HEK293 (cell line): Measurements from ENCODE around the gene GNGT1.

Source experiments
- CTCF ChIA-PET: fragments of 350-600 bp; formaldehyde crosslinking; extraction: SDS; loops from one replicate; lab custom pipeline; 2021; ENCODE audit warnings: antibody characterized with exemption; lab: Yijun Ruan, JAX
- POLR2A ChIA-PET: fragments of 300-600 bp; formaldehyde crosslinking; extraction: SDS; loops from one replicate; lab custom pipeline; 2020; ENCODE audit warnings: antibody characterized with exemption, inconsistent platforms; lab: Yijun Ruan, JAX
- H3K27ac ChIP-seq: fragments of 200-500 bp; sonication (Bioruptor generic); 2 replicates; pipeline ENCODE4 v1.5.1; 2014; ENCODE audit warnings: low read depth, low read length, control low read depth, inconsistent platforms; ENCODE audit errors: extremely low read depth
- H3K36me3 ChIP-seq, 2 experiments: fragments of 200-500 bp in 1 of 2; sonication (Bioruptor generic) in 1 of 2; 1 replicate in 1 of 2; 2 replicates in 1 of 2; pipeline ENCODE4 v1.5.1; 2014 to 2017; ENCODE audit warnings: inconsistent platforms in 2 of 2, low read length in 2 of 2; ENCODE audit not compliant: control insufficient read depth in 2 of 2, insufficient read depth in 1 of 2
- H3K4me1 ChIP-seq: fragments of 200-500 bp; sonication (Bioruptor generic); 2 replicates; pipeline ENCODE4 v1.5.1; 2014; ENCODE audit warnings: mild to moderate bottlenecking, low read length, inconsistent platforms; ENCODE audit not compliant: control insufficient read depth, insufficient read depth
- H3K4me3 ChIP-seq: 2 replicates; pipeline ENCODE4 v1.5.1; 2011; ENCODE audit warnings: low read depth, mild to moderate bottlenecking, control low read depth, low read length, moderate library complexity
- H3K9me3 ChIP-seq: fragments of 200-500 bp; sonication (Bioruptor generic); 2 replicates; pipeline ENCODE4 v1.5.1; 2014; ENCODE audit warnings: low read depth, low read length, inconsistent platforms; ENCODE audit not compliant: control insufficient read depth, insufficient read depth
- OSR2 ChIP-seq: fragments of 450-650 bp; formaldehyde crosslinking; IDR thresholded peaks from 2 replicates; pipeline ENCODE4 v1.5.1; 2016; ENCODE audit warnings: missing biosample characterization, missing genetic modification characterization
- PRDM1 ChIP-seq: fragments of 450-650 bp; formaldehyde crosslinking; IDR thresholded peaks from 2 replicates; pipeline ENCODE4; 2016; ENCODE audit warnings: missing biosample characterization, missing genetic modification characterization
- PRDM2 ChIP-seq: fragments of 450-650 bp; formaldehyde crosslinking; IDR thresholded peaks from 2 replicates; pipeline ENCODE4 v1.5.1; 2016; ENCODE audit warnings: missing biosample characterization, missing genetic modification characterization, borderline replicate concordance
- SALL2 ChIP-seq: fragments of 450-650 bp; formaldehyde crosslinking; IDR thresholded peaks from 2 replicates; pipeline ENCODE4 v1.5.0; 2017; ENCODE audit warnings: missing biosample characterization, mild to moderate bottlenecking, missing genetic modification characterization, borderline replicate concordance
- SP2 ChIP-seq: fragments of 450-650 bp; formaldehyde crosslinking; IDR thresholded peaks from 2 replicates; pipeline ENCODE4 v1.5.1; 2016; ENCODE audit warnings: missing biosample characterization, missing genetic modification characterization
- ZBTB10 ChIP-seq: fragments of 450-650 bp; formaldehyde crosslinking; IDR thresholded peaks from 2 replicates; pipeline ENCODE4 v1.5.1; 2016; ENCODE audit warnings: missing biosample characterization, missing genetic modification characterization
- ZBTB8A ChIP-seq: fragments of 450-650 bp; formaldehyde crosslinking; IDR thresholded peaks from 2 replicates; pipeline ENCODE4 v1.5.1; 2016; ENCODE audit warnings: missing biosample characterization, missing genetic modification characterization
- ZFP37 ChIP-seq: fragments of 450-650 bp; formaldehyde crosslinking; IDR thresholded peaks from 2 replicates; pipeline ENCODE4 v1.5.1; 2016; ENCODE audit warnings: missing biosample characterization, missing genetic modification characterization
- ZNF214 ChIP-seq: fragments of 450-650 bp; formaldehyde crosslinking; IDR thresholded peaks from 2 replicates; pipeline ENCODE4 v1.5.1; 2017; ENCODE audit warnings: missing biosample characterization, mild to moderate bottlenecking, missing genetic modification characterization, borderline replicate concordance
- ZNF221 ChIP-seq: fragments of 450-650 bp; formaldehyde crosslinking; IDR thresholded peaks from 2 replicates; pipeline ENCODE4 v1.5.1; 2017; ENCODE audit warnings: missing biosample characterization, missing genetic modification characterization, borderline replicate concordance
- ZNF24 ChIP-seq: fragments of 450-650 bp; formaldehyde crosslinking; IDR thresholded peaks from 2 replicates; pipeline ENCODE4 v1.5.1; 2016; ENCODE audit warnings: missing biosample characterization, missing genetic modification characterization
- ZNF335 ChIP-seq: fragments of 450-650 bp; formaldehyde crosslinking; conservative IDR thresholded peaks from 2 replicates; pipeline ENCODE4 v1.5.1; 2016; ENCODE audit warnings: missing biosample characterization, missing genetic modification characterization
- ZNF350 ChIP-seq: fragments of 450-650 bp; formaldehyde crosslinking; IDR thresholded peaks from 2 replicates; pipeline ENCODE4 v1.5.0; 2017; ENCODE audit warnings: missing biosample characterization, mild to moderate bottlenecking, missing genetic modification characterization
- ZNF394 ChIP-seq: fragments of 450-650 bp; formaldehyde crosslinking; IDR thresholded peaks from 2 replicates; pipeline ENCODE4 v1.5.1; 2016; ENCODE audit warnings: missing biosample characterization, missing genetic modification characterization, mild to moderate bottlenecking, moderate library complexity, borderline replicate concordance
- ZNF426 ChIP-seq: fragments of 450-650 bp; formaldehyde crosslinking; IDR thresholded peaks from 2 replicates; pipeline ENCODE4 v1.5.1; 2017; ENCODE audit warnings: missing biosample characterization, missing genetic modification characterization, mild to moderate bottlenecking, inconsistent platforms, moderate library complexity
- ZNF449 ChIP-seq: fragments of 450-650 bp; formaldehyde crosslinking; IDR thresholded peaks from 2 replicates; pipeline ENCODE4 v1.5.1; 2017; ENCODE audit warnings: missing biosample characterization, mild to moderate bottlenecking, missing genetic modification characterization, moderate library complexity
- ZNF473 ChIP-seq: fragments of 450-650 bp; formaldehyde crosslinking; IDR thresholded peaks from 2 replicates; pipeline ENCODE4 v1.5.1; 2017; ENCODE audit warnings: missing biosample characterization, missing genetic modification characterization
- ZNF560 ChIP-seq: fragments of 450-650 bp; formaldehyde crosslinking; IDR thresholded peaks from 2 replicates; pipeline ENCODE4 v1.5.1; 2017; ENCODE audit warnings: missing biosample characterization, missing genetic modification characterization, borderline replicate concordance
- ZNF600 ChIP-seq: fragments of 450-650 bp; formaldehyde crosslinking; IDR thresholded peaks from 2 replicates; pipeline ENCODE4 v1.5.1; 2016; ENCODE audit warnings: missing biosample characterization, missing genetic modification characterization
- ZSCAN16 ChIP-seq: fragments of 450-650 bp; formaldehyde crosslinking; IDR thresholded peaks from 2 replicates; pipeline ENCODE4 v1.5.1; 2016; ENCODE audit warnings: missing biosample characterization, missing genetic modification characterization
- ZSCAN4 ChIP-seq: fragments of 450-650 bp; formaldehyde crosslinking; IDR thresholded peaks from 2 replicates; pipeline ENCODE4 v1.5.1; 2017; ENCODE audit warnings: missing biosample characterization, missing genetic modification characterization
- TF ChIP-seq, protein P1 (sequence below): fragments of 450-650 bp; formaldehyde crosslinking; IDR thresholded peaks from 2 replicates; pipeline ENCODE4 v1.5.1; 2016; ENCODE audit warnings: missing biosample characterization, missing genetic modification characterization
- TF ChIP-seq, protein P2 (sequence below): fragments of 450-650 bp; formaldehyde crosslinking; IDR thresholded peaks from 2 replicates; pipeline ENCODE4 v1.5.1; 2016; ENCODE audit warnings: missing biosample characterization, missing genetic modification characterization

GNGT1 gene

GRCh38 chr7:93884541-93884940, 21.8 kb upstream of the GNGT1 start:
- no peaks in the 10 kb centered on the region for H3K4me1 ChIP-seq
- H3K27ac ChIP-seq, result no peak overlapping the region
- ChIA-PET POLR2A (no interaction called here), CTCF (no interaction called here)
- no peaks in the 10 kb centered on the region for H3K9me3 ChIP-seq
- no peaks in the 10 kb centered on the region for H3K36me3 ChIP-seq
- no peak overlapping the region for H3K4me3 ChIP-seq
- TF ChIP-seq ZNF449 (tag by site-specific recombination) (no peak), ZNF221 (tag by site-specific recombination) (no peak), SP2 (tag by site-specific recombination) (no peak), ZNF335 (tag by site-specific recombination) (no peak), ZNF600 (no peak), OSR2 (no peak), ZNF394 (tag by site-specific recombination) (no peak), ZNF560 (no peak), ZSCAN16 (tag by site-specific recombination) (no peak), ZNF426 (tag by site-specific recombination) (no peak), PRDM2 (tag by site-specific recombination) (no peak), ZBTB10 (tag by site-specific recombination) (no peak), ZNF214 (no peak)
- TF ChIP-seq, protein P1, sequence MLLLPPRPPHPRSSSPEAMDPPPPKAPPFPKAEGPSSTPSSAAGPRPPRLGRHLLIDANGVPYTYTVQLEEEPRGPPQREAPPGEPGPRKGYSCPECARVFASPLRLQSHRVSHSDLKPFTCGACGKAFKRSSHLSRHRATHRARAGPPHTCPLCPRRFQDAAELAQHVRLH, result no peak

- POLR2A ChIA-PET, result interaction anchor here (1.2 to 1.6 kb wide), 2 partner anchors 43 to 268 kb away, joined by 3 to 5 read pairs; no protein-coding TSS in a partner anchor
- Histone ChIP-seq H3K36me3 (no peaks in the 10 kb centered on the region), H3K27ac (no peak overlapping the region), H3K4me1 (no peaks in the 10 kb centered on the region), H3K4me3 (no peak overlapping the region), H3K9me3 (no peaks in the 10 kb centered on the region)
- CTCF ChIA-PET, result interaction anchor here (0.5 to 1.8 kb wide), 5 partner anchors 14 to 400 kb away, joined by 3 to 6 read pairs (median 3); no protein-coding TSS in a partner anchor
- TF ChIP-seq ZSCAN4 (tag by site-specific recombination), result no peak
- no peak for TF ChIP-seq PRDM1 (tag by site-specific recombination)
- TF ChIP-seq ZNF350 (tag by site-specific recombination), result no peak
- TF ChIP-seq ZNF24, result no peak
- no peak for TF ChIP-seq ZNF221 (tag by site-specific recombination)
- no peak for TF ChIP-seq ZBTB8A
- no peak for TF ChIP-seq SALL2 (tag by site-specific recombination)
- no peak for TF ChIP-seq ZFP37 (tag by site-specific recombination)
- TF ChIP-seq ZNF473 (tag by site-specific recombination), result no peak
- TF ChIP-seq, protein P2, sequence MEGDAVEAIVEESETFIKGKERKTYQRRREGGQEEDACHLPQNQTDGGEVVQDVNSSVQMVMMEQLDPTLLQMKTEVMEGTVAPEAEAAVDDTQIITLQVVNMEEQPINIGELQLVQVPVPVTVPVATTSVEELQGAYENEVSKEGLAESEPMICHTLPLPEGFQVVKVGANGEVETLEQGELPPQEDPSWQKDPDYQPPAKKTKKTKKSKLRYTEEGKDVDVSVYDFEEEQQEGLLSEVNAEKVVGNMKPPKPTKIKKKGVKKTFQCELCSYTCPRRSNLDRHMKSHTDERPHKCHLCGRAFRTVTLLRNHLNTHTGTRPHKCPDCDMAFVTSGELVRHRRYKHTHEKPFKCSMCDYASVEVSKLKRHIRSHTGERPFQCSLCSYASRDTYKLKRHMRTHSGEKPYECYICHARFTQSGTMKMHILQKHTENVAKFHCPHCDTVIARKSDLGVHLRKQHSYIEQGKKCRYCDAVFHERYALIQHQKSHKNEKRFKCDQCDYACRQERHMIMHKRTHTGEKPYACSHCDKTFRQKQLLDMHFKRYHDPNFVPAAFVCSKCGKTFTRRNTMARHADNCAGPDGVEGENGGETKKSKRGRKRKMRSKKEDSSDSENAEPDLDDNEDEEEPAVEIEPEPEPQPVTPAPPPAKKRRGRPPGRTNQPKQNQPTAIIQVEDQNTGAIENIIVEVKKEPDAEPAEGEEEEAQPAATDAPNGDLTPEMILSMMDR, result no peak
These were observed 17.1 kb upstream of the GNGT1 start for GRCh38 chr7:93889261-93889660.
